ENCODE measurements around the gene C13orf46. TPM values are rescaled to one million over a fixed set of nuclear protein-coding genes. Genes with fewer than 3 reads are reported as not detected.

C13orf46 gene
- total and polyA plus RNA-seq, 2 of the 8 experiments (the other 6 are each of a cell fraction or from before 2014, with no cell fraction given): 0.23 to 0.28 TPM

DNA sequence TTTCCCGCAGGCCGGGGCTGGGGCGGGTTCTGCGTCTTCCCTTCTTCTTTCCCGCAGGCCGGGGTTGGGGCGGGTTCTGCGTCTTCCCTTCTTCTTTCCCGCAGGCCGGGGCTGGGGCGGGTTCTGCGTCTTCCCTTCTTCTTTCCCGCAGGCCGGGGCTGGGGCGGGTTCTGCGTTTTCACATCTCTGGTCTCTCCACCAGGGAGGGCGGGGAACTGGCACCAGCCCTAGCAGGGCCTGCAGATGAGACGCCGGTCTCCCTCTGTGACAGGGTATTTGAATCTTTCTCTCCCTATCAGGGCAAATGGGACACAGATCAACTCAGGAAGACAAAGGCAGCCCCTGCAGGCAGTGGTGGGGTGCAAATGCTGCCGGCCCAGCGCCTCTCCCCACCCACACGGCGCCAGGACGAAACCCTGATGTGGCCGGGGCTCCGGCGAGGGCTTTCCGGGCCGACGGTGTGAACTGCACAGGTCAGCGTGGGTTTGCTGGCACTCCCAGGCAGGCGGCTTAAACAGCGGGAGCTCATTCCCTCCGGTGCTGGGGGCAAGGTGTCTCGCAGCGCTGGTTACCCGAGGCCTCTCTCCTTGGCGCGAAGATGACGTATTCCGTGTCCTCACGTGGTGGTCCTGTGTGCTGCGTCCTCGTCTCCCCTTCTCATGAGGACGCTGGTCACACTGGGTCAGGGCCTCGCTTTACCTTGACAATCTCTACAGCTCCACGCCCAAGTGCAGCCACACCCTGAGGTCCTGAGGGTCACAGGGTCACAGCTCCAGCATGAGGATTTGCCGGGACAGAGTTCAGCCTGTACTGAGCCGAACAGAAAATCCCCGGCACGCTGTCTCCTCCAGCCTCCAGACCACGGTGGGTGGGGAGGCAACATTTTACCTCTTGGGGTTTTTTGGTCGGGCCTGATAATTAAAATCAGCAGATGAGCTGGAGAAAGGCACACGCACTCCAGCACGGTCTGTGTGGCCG lies 717 bp upstream of the C13orf46 start (continued):
- TF ChIP-seq, protein P1, sequence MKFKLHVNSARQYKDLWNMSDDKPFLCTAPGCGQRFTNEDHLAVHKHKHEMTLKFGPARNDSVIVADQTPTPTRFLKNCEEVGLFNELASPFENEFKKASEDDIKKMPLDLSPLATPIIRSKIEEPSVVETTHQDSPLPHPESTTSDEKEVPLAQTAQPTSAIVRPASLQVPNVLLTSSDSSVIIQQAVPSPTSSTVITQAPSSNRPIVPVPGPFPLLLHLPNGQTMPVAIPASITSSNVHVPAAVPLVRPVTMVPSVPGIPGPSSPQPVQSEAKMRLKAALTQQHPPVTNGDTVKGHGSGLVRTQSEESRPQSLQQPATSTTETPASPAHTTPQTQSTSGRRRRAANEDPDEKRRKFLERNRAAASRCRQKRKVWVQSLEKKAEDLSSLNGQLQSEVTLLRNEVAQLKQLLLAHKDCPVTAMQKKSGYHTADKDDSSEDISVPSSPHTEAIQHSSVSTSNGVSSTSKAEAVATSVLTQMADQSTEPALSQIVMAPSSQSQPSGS (IDR thresholded peaks at IDR 0.05; ENCODE audit: low read length): no peak
- TF ChIP-seq, protein P2, sequence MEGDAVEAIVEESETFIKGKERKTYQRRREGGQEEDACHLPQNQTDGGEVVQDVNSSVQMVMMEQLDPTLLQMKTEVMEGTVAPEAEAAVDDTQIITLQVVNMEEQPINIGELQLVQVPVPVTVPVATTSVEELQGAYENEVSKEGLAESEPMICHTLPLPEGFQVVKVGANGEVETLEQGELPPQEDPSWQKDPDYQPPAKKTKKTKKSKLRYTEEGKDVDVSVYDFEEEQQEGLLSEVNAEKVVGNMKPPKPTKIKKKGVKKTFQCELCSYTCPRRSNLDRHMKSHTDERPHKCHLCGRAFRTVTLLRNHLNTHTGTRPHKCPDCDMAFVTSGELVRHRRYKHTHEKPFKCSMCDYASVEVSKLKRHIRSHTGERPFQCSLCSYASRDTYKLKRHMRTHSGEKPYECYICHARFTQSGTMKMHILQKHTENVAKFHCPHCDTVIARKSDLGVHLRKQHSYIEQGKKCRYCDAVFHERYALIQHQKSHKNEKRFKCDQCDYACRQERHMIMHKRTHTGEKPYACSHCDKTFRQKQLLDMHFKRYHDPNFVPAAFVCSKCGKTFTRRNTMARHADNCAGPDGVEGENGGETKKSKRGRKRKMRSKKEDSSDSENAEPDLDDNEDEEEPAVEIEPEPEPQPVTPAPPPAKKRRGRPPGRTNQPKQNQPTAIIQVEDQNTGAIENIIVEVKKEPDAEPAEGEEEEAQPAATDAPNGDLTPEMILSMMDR (IDR thresholded peaks at IDR 0.05; ENCODE audit: control extremely low read depth in 1 of 3, insufficient read depth in 1 of 3, low read depth in 1 of 3, low read length in 3 of 3): no peak
- TF ChIP-seq JUND (IDR thresholded peaks at IDR 0.05; ENCODE audit: low read length) (no peak), BRCA1 (IDR thresholded peaks at IDR 0.05; ENCODE audit: low read depth, low read length) (no peak), POLR2A (IDR thresholded peaks at IDR 0.05; ENCODE audit: control extremely low read depth in 1 of 2, low read depth in 2 of 2, low read length in 2 of 2) (no peak), FOSL1 (IDR thresholded peaks at IDR 0.05; ENCODE audit: insufficient read depth, low read depth, low read length) (no peak), SIN3A (conservative IDR thresholded peaks at IDR 0.05 in 1 of 2, IDR thresholded peaks at IDR 0.05 in 1 of 2; ENCODE audit: low read depth in 1 of 2, low read length in 2 of 2) (no peak), SAP30 (IDR thresholded peaks at IDR 0.05; ENCODE audit: insufficient read depth, insufficient replicate concordance, low read length) (no peak)

Measured in H1 (cell line).